Measurements from ENCODE around the gene ACTRT2.

Gene ACTRT2

DNA sequence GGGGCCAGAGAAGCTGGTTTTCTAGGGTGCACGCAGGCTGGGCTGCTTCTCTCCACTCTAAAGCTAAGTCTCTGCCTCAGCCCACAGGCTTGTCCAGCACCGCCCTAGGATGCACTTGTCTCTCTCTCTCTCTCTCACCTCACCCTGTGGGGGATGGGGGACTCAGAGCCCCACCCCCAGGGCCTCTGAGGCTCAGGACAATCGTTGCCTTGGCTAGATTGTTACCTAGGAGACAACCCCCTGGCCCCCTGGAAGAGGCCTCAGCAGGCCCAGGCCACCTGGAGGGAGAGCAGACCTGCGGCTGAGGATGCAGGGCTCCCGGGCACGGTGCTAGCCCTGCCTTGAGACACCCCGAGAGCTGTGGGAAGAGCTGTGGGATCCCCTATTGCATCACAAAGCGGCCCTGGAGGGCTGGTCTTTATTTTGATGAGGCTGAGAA, at the start of gene ACTRT2:
ACTRT2 (plus strand) TSS at position 235 of the 439 bp plus-strand sequence. CDS start 220 bp downstream, outside the sequence.
- no peak for DNase-seq (ENCODE audit: low read depth in 2 of 2, low spot score in 1 of 2)

DNA sequence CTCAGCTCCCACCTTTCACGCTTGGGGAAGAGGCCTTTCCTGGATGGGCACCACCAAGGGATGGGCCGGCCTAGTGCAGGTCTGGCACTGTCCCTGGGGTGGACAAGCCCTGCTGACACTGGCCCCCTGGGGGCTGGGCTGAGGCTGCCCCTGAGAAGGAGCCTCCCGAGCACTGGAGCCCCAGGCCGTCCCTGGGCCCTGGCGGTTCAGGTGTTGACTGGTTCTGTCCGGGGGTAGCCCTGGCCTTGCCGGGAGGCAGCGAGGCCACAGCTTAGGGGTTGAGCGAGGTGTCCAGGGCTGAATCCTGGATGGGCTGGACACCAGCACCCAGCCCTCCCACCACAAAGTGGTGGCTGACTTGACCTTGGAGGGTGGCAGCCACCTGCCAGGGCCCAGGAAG, 49.7 kb upstream of the ACTRT2 start:
- no peak for DNase-seq (ENCODE audit: low read depth in 2 of 2, low spot score in 1 of 2)

DNA sequence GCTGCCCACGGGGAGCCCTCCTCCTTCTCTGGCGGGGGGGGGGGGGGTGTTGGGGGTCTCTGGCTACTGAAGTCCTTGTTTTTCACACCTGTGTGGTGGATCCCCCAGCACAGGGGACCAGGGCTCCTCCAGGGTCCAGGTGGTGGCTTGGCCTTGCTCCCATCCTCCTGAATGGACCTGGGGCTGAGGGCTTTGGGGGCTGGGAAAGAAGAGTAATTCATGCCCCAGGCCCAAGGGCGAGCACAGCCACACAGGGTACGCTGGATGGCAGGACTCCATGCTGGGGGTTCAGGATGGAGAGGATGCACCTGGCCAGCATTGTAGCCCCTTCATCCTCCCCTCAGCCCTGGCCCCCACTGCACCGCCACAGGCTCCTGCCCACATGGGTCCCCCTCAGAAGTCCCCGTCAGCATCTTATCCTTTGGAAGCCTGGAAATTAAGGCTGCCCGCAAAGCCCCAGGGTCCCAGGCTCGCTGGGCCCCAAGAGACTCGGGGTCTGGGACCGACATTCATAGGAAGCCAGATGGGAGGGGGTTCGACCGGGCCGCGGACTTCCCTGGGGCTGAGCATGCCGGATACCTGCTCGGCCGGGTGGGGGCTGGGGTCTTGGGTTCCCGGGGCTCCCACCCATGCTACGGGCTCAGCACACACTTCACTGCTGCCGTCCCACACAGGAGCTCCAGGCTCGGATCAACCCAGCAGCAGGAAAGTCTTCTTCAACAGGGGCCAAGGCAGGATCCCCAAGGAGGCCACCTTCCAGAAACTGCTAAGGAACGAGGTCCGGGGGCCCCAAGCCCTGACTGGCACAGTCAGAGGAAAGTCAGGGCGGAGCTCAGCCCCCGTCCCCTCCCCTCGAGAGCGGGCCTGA, 49.0 kb upstream of the ACTRT2 start:
- no peak for DNase-seq (ENCODE audit: low read depth in 2 of 2, low spot score in 1 of 2)

DNA sequence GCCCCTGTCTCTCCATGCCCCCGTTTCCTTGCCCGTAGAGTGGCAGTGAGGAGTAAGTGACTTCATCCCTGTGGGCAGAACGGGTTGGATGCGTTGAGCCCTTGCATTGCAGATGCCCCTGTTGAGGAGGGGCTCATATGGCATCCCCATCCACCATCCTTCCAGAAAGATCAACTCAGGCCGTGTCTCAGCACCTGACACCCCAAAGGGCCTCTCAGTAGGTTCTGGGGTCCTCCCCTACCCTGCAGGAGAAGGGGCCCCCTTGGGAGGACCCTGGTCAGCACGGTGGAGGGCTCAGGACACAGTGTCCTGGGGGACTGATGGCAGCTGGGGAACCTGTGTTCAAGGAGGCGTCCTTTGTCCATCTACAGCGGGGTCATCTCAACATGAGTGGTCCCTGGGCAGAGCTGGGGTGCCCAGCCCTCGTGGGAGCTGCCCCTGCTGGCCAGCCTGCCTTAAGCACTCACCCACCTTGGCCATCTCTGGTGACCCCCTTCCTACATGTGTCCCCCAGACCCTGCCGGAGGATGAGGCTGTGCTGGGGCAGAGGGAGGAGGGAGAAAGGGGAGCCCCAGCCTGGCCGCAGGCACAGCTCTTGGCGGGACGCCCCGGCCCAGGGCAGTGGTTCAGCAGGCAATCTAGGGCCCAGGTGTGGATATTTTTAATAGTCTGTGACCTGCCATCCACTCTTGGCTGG, 48.2 kb upstream of the ACTRT2 start:
- DNase-seq (ENCODE audit: low read depth in 2 of 2, low spot score in 1 of 2), result no peak

DNA sequence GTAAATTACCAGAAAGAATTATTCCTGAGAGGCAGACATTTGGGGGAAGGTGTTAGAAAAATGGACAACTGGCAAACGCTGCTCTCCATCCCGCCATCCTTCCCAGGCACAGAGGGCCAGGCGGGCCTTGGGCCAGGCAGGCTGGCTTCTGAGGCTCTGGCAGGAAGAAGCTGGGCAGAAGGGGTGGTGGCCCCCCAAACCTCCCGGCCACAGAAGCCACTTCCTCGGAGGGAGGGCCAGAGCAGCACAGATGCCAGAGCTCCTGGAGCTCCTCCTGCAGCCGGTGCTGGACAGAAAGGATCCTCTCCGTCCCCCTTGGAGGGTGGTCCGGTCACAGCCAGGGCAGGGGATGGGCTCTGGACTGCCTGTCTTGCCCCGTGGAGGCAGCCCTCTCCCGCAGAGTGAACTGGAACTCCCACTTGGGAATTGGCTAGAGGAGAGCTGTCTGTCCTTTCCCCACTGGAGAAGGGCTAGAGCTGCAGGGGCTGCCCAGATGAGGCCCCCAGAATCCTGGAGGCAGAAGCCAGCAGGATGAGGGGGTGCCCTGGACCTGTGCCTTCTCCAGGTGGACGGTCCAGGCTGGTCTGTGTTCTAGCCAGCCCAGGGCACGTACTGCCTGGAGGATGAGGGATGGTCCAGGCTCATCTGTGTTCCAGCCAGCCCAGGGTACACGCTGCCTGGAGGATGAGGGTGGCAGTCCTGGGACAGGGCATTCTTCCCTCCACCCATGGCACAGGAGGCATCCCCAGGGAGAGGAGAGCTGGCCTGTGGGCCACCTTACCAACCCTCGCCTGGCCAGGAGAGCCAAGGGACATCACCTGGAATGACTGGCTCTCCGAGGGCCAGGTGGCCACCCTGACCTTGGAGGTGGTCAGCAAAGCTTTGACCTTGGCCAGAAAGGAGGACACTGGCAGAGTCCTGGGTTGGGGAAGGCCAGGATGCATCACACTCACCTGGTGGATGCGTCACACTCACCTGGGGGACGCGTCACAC, 47.4 kb upstream of the ACTRT2 start:
- DNase-seq (ENCODE audit: low read depth in 2 of 2, low spot score in 1 of 2), result no peak

DNA sequence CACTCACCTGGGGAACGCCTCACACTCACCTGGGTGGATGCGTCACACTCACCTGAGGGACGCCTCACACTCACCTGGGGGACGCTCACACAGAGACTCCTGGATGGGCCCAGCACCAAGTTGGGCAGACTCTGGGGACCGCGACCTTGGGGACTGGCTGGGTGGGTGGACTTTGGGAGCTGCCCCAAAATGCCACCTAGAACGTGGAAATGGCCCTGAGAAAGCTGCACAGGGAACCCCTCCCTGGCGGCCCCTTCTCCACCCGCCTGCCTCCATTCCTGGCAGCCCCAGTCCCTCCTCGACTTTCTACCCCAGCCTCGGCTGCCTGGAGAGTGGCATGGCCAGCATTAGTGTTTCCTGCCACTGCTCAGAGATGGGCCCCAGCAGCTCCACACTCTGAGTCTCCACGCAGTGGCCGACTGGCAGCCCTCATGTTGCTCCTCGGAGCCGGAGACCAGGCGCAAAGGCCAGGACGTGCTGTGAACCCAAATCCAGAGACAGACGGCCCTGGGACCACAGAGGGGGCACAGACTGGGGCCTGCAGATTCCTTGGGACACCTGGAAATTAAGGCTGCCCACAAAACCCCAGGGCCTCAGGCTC, 46.5 kb upstream of the ACTRT2 start:
- no peak for DNase-seq (ENCODE audit: low read depth in 2 of 2, low spot score in 1 of 2)

DNA sequence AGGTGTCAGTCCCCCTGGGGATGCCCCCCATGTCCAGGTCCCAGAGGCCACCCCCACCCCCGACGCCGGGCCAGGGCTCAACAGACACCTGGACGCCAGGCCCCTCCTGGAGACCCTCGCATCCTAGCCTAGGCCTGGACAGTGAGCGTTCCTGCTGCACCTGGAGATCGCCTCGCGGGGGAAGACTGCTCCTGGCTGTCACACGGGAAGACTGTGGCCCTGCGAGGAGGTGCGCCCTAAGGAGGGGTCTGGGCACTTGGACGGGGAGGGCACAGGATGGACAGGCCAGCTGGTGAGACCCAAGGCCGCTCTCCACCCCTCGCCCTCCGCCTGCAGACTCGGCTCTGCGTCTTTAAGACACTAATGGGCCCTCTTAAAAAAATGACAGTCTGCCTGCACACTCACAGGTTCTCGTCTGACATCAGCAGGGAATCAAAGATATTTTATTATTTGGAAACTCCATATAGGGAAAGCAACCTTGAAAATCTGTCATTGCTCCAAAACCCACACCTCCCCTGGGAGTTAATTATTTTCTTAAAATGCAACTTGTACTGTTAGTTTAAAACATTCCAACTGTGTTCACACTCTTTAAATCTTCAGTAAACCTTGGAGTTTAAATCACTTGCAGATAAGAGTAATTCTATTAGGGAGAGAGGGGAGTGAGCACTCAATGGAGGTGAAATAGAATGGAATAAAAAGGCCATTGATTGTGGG, 45.6 kb upstream of the ACTRT2 start:
- no peak for DNase-seq (ENCODE audit: low read depth in 2 of 2, low spot score in 1 of 2)

DNA sequence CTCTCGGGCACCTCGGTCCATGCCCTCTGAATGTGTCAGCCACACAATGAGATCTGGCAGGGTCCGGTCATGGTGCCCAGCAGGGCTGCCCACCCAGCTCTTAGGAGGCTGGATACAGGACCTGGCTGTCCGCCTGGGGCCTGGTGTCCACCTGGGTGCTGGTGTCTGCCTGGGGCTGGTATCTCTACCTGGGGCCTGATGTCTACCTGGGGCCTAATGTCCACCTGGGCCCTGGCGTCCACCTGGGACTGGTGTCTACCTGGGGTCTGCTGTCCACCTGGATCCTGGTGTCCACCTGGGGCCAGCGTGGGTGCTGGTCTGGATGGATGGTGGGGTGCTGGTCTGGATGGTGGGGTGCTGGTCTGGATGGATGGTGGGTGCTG, 45.1 kb upstream of the ACTRT2 start:
- no peak for DNase-seq (ENCODE audit: low read depth in 2 of 2, low spot score in 1 of 2)

DNA sequence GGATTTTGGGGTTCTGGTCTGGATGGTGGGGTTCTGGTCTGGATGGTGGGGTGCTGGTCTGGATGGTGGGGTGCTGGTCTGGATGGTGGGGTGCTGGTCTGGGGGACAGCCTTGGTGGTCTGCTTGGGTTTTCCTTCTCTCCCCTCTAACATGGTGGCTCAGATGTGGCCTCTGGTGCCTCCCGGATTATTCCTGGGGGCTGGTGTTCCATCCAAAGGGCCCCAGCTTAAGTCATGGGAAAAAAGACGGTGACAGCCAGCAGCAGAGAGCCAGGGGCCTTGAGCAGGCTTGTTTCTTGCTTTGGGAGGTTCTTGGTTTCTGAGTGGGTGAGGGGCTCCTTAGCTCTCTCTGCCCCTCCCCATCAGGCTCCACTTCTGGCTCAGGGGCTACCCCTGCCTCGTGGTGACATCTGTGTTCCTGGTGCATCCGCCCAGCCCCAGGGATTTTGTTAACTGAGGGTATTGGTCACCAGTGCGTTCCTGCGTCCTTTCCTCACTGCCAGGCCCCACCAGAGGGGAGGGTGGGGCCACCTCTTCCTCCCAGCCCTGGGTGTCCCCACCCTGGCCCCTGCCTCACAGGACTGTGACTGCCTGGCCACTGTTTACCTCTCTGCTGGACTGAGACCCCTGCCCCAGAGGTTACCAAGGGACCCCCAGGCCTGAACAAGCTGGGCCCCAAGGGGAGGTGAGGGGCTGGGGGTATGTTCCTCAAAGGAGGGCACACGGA, 43.2 kb upstream of the ACTRT2 start:
- no peak for DNase-seq (ENCODE audit: low read depth in 2 of 2, low spot score in 1 of 2)

DNA sequence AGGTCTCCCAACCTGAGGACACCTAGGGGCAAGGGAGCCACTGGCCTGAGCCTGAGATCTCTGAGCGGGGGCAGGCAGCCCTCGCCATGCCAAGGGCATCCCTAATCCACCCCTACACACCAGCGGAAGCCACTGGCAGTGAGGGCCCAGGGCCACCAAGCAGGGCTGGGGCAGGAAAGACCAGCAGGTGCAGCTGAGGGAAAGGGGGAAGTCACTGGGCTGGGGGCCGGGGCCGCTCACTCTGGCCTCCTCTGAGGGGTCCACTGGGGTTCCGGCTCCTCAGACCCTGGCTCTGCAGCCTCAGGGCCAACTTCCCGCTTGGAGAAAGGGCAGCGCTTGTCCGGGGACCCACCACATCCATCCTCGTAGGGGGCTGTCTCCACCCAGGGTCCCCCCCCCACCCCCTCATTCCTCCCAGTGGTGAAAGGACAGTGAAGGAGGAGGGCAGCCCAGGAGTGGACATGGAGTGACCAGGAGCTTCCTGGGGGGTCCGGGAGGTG, 42.5 kb upstream of the ACTRT2 start:
- no peak for DNase-seq (ENCODE audit: low read depth in 2 of 2, low spot score in 1 of 2)

DNA sequence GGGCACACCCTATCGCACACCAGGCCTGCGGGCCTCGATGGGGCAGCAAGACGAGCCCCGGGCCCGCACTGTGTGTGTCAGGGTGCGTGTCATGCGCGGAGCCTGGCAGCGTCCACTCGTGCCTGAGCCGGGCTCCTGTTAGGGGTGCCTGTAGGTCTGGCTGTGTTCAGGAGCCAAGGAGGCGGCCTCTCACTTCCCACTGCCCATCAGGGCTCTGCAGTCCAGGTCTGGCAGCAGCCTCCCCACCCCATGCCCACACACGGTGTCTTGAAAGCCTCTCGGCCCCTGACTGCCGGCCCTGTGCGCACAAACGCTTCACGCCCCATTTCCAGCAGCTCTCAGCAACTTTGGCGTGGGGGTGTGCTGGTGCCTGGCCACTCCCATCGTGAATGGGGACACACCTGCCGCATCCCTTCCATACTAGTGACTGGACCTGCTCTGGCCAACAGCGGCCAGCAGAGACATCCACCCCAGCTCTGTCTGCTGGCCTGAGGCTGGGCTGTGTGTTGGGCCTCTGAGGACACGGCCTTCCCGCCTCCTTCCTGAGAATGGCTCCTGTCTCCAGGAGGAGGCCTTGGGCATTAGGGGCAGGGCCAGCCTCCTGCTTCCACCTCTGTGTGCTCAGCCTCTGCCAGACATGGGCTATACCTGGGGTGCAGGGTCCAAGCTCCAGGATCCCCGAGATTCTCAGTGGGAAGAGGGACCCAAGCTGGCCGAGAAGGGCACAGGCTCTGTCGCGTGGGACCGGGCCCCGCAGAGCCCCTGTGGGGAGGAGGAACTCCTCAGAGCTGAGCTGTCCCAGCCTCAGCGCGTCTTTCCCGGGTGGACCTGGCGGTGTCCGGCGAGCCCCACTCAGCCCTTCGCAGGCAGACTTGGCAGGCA, 41.8 kb upstream of the ACTRT2 start:
- DNase-seq (ENCODE audit: low read depth in 2 of 2, low spot score in 1 of 2), result no peak

DNA sequence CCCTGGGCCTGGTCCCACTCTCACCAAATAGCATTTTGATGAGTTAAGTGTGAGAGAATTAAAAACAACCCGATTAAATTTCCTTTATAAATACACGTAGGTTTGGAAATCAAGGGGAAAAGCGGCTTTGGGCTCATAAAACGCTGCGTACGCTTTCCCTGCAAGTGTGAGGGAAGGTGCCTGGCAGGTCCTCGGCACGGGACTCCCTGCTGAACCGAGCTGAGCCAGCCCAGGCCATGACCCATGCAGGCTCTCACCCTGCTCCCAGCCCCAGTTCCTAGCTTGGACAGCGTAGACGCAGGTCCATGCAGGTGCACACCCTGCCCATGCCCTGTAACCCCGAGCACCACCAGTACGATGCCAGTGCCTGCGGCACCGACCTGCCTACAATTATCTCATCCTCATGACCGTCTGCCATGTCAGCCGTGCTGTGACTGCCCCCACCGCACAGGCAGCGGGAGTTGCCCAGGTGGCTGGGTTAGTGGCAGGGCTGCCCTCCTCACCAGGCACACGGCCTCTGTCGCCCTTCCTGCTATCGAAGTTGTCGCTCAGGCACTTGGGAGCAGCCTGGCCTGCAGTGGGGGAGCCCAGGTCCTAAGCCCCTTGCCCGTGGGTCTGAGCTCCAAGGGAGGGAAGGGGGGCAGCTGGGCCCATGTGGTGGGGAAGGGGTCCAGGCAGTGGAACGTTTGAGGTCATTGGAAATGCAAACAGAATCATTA, 41.0 kb upstream of the ACTRT2 start:
- DNase-seq (ENCODE audit: low read depth in 2 of 2, low spot score in 1 of 2), result no peak

DNA sequence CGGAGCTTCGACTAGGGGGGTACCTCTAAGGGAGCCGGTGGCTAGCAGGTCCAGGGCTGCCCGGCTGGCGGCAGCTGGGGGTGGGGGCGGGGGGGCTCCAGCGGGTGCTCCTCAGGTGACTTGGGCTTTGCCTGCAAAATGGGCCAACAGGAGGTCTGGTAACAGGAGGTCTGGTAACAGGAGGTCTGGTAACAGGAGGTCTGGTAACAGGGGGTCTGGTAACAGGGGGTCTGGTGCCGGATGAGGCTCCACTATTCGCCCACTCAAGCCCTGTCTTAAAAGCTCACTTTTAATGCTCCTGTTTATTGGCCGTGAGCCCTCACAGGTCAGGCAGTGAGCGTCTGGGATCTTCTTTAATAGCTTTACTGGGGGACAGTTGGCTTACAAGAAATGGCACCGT, 40.4 kb upstream of the ACTRT2 start:
- DNase-seq (ENCODE audit: low read depth in 2 of 2, low spot score in 1 of 2), result no peak

DNA sequence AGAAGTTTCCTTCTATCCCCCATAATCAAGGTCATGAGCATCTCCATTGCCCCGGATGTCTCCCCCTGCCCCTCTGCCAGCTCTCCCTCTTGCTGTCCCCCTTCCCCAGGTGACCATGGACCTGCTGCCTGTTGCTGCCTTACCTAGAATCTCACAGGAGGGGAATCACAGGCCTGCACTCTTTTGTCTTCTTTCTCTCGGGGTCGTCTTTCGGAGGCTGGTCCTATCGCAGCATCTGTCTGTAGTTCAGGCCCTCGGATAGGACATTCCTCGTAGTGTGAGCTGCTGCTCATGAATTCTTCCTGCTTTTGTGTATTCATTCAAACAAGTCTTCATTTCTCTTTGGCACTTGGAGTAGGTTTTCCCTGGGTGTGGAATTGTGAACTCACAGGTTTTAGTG, 39.9 kb upstream of the ACTRT2 start:
- DNase-seq (ENCODE audit: low read depth in 2 of 2, low spot score in 1 of 2), result no peak

DNA sequence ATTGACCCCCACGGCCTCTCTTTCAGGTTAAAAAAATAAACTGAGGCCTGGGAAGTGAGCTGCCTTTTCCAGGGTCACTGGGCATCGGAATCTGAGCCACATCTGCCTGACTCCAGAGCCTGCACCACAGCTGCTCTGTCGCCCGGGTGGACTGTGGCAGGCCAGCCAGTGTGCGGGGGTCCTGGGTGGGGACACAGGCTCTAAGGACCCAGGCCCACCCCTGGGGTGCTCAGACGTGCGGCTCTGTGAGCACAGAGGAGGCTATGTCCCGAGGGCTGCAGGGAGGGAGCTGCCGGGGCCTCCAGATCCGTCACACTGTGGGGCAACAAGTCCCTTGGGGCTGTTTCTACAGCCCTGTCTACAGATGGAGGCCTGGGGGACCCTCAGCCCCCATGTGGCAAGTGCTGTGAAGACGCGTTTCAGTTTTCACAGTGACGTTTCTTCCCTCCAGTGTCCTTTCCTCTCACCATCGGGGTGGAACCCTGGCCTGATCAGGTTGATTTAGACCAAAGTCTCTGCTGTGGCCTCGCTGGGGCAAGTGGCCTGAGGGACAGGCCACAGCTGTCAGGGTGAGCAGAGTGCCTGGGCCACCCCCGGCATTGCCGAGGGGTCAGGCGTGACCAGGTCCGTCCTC, 39.2 kb upstream of the ACTRT2 start:
- DNase-seq (ENCODE audit: low read depth in 2 of 2, low spot score in 1 of 2), result no peak

DNA sequence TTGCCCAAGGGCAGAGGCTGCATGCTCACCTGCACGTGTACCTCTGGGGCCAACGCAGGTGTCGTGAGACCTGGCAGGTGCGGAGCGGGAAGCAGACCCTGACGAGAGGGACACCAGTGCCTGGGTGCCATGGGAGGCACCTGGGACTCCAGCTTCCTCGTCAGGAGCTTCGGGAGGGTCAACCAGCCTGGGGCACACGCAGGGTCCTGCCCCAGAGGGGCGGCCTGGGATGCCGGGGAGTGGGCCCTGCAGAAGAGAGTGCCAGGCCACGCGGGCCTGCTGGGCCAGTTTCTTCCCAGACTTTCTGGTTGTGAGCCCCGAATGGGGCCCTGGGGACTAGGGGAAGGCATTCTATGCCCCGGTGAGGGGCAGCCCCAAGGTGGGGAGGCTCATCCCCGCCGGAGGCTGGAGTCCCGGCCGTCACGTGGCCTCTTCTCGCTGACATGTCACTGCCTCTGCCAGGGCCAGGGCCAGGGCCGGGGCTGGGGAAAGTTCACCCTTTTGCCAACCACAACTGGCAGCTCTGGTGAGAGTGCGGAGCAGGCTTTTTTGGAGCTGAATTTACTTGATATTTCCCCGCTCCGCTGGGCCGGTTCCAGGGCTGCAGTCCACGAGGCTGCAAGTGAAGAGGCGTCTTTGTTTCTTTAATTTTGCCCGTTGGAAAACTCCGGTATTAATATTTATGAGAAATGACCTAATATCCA, 38.5 kb upstream of the ACTRT2 start:
- DNase-seq (ENCODE audit: low read depth in 2 of 2, low spot score in 1 of 2), result no peak

DNA sequence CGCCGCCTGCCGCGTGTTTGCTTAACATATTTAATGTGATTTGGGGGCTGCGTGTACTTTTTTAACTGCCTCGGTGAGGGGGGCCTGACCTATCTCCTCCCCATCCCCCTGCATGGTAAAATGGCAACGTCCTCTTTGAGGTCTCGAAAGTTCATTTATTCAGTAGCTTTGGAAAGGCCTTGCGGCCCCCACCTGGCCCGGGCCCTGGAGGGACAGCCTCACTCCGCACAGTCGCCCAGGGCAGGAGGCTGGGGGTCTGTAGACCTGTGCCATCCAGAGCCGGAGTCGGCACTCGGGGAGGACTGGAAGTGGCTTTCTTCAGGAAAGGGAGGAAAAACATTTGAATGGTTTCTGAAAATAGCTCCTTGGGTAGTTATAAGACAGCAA, 38.0 kb upstream of the ACTRT2 start:
- no peak for DNase-seq (ENCODE audit: low read depth in 2 of 2, low spot score in 1 of 2)
